Measurements from ENCODE around the gene WASHC3. TPM values are rescaled to one million over a fixed set of nuclear protein-coding genes. Genes with fewer than 3 reads are reported as not detected.
A peak's percentile ranks its signal among the peaks of the same experiment; 100 is the strongest.

WASHC3 gene
- total and polyA plus RNA-seq, 2 donors (not counting 3 experiments of a cell fraction or from before 2014, with no cell fraction given), result 27.8 to 28.8 TPM

GRCh38 chr12:102061096-102061559 is 663 bp downstream of the WASHC3 start:
- FAIRE-seq, result no peak
- H3K79me2 ChIP-seq (ENCODE audit: control insufficient read depth, insufficient read depth, low read length), result no peaks in the 10 kb centered on the region
- peak overlapping the region; percentile 70 for H3K4me2 ChIP-seq (ENCODE audit: insufficient read depth, low read length)
- no peaks in the 10 kb centered on the region for H3K27me3 ChIP-seq (ENCODE audit: control insufficient read depth in 2 of 2, insufficient read depth in 2 of 2, low read length in 2 of 2)
- dilution Hi-C loops (cut with MboI; ENCODE audit: extremely low pct_ligation_motif_present, low sequenced_read_pairs), result no loop called here
- peak overlapping the region; percentile 68 for H3K27ac ChIP-seq (ENCODE audit: insufficient read depth, low read depth, low read length)
- CTCF ChIA-PET, result interaction anchor here (0.6 to 1.6 kb wide), 4 partner anchors 34 to 1393 kb away, joined by 3 to 7 read pairs (median 4); no protein-coding TSS in a partner anchor
- intact Hi-C loops (cut with micrococcal nuclease), result loop anchor here (5.0 to 10.0 kb wide), 2 partner anchors 184 to 1856 kb away; partner anchors contain the start of genes ACTR6 and DRAM1
- H3K4me3 ChIP-seq (replicated peaks in 1 of 3; ENCODE audit: insufficient read depth in 1 of 3, low read depth in 1 of 3, low read length in 3 of 3), result peak overlapping the region; percentile 66 to 94 (median 85)
- peak overlapping the region; percentile 95 for H2AFZ ChIP-seq (ENCODE audit: low read depth, low read length)
- BruUV-seq (replicated peaks), result no TSS peak
- POLR2A ChIA-PET, result no interaction called here
- H4K20me1 ChIP-seq (replicated peaks; ENCODE audit: control insufficient read depth, extremely low read depth, insufficient read depth, low read length), result no peaks in the 10 kb centered on the region
- DNase-seq (ENCODE audit: low read depth, low spot score), result peak; percentile 44
- H3K9ac ChIP-seq (replicated peaks; ENCODE audit: extremely low read depth, insufficient read depth, low read length), result peak overlapping the region; percentile 87
- no peaks in the 10 kb centered on the region for H3K9me1 ChIP-seq (replicated peaks; ENCODE audit: control insufficient read depth, extremely low read depth, insufficient read depth, low read length)
- H3K9me3 ChIP-seq (replicated peaks; ENCODE audit: control insufficient read depth, insufficient read depth, low read length), result no peaks in the 10 kb centered on the region
- no peaks in the 10 kb centered on the region for H3K36me3 ChIP-seq (ENCODE audit: control insufficient read depth in 2 of 2, extremely low read depth in 1 of 2, insufficient read depth in 2 of 2, low read length in 2 of 2)
- TF ChIP-seq GATA2 (IDR thresholded peaks at IDR 0.05; ENCODE audit: insufficient read depth, insufficient read length, low read depth, low read length) (no peak), POLR2A (IDR thresholded peaks at IDR 0.05; ENCODE audit: low read depth, low read length) (no peak), MYC (IDR thresholded peaks at IDR 0.05; ENCODE audit: low read depth, low read length) (no peak), FOS (IDR thresholded peaks at IDR 0.05; ENCODE audit: borderline replicate concordance, insufficient read depth, low read length) (no peak), POLR2AphosphoS5 (IDR thresholded peaks at IDR 0.05; ENCODE audit: insufficient read depth, low read depth, low read length) (no peak), CTCF (IDR thresholded peaks at IDR 0.05; ENCODE audit: extremely low read depth in 1 of 2, insufficient read depth in 1 of 2, low read depth in 1 of 2, low read length in 2 of 2) (no peak)
- peaks cover 6% of the 10 kb centered on the region for H3K4me1 ChIP-seq (ENCODE audit: control insufficient read depth, extremely low read depth, insufficient read depth, low read length)

All from endothelial cell of umbilical vein (primary cell).